Ishikawa (cell line): ENCODE results near the gene TMEM63A.

Source experiments
- CEBPB ChIP-seq: IDR thresholded peaks from 2 replicates; pipeline ENCODE4 v1.6.1; 2012
- CREB1 ChIP-seq: IDR thresholded peaks from 2 replicates; pipeline ENCODE4 v1.6.1; 2012; ENCODE audit warnings: low read depth
- EGR1 ChIP-seq: IDR thresholded peaks from 2 replicates; pipeline ENCODE4 v1.6.1; 2012
- EP300 ChIP-seq: IDR thresholded peaks from 2 replicates; pipeline ENCODE4 v1.6.1; 2012; ENCODE audit warnings: borderline replicate concordance
- FOXM1 ChIP-seq: IDR thresholded peaks from 2 replicates; pipeline ENCODE4 v1.6.1; 2012; ENCODE audit warnings: low read depth, borderline replicate concordance
- NFIC ChIP-seq: IDR thresholded peaks from 2 replicates; pipeline ENCODE4 v1.6.1; 2012
- RAD21 ChIP-seq: IDR thresholded peaks from 2 replicates; pipeline ENCODE4 v1.6.1; 2012; ENCODE audit warnings: low read depth
- TAF1 ChIP-seq: IDR thresholded peaks from 2 replicates; pipeline ENCODE4 v1.6.1; 2012; ENCODE audit warnings: low read depth, mild to moderate bottlenecking
- TCF12 ChIP-seq: IDR thresholded peaks from 2 replicates; pipeline ENCODE4 v1.6.1; 2012; ENCODE audit warnings: low read depth
- TEAD4 ChIP-seq: IDR thresholded peaks from 2 replicates; pipeline ENCODE4 v1.6.1; 2012
- YY1 ChIP-seq: IDR thresholded peaks from 2 replicates; pipeline ENCODE4 v1.6.1; 2012; ENCODE audit warnings: low read depth
- ZBTB7A ChIP-seq: IDR thresholded peaks from 2 replicates; pipeline ENCODE4 v1.6.1; 2012; ENCODE audit warnings: low read depth
- TF ChIP-seq, protein P1 (sequence below): IDR thresholded peaks from 2 replicates; pipeline ENCODE4 v1.6.1; 2012
- TF ChIP-seq, protein P2 (sequence below): IDR thresholded peaks from 2 replicates; pipeline ENCODE4 v1.6.1; 2012
- TF ChIP-seq, protein P3 (sequence below): IDR thresholded peaks from 2 replicates; pipeline ENCODE4 v1.6.1; 2012; ENCODE audit warnings: low read depth, mild to moderate bottlenecking

The TMEM63A gene

DNA sequence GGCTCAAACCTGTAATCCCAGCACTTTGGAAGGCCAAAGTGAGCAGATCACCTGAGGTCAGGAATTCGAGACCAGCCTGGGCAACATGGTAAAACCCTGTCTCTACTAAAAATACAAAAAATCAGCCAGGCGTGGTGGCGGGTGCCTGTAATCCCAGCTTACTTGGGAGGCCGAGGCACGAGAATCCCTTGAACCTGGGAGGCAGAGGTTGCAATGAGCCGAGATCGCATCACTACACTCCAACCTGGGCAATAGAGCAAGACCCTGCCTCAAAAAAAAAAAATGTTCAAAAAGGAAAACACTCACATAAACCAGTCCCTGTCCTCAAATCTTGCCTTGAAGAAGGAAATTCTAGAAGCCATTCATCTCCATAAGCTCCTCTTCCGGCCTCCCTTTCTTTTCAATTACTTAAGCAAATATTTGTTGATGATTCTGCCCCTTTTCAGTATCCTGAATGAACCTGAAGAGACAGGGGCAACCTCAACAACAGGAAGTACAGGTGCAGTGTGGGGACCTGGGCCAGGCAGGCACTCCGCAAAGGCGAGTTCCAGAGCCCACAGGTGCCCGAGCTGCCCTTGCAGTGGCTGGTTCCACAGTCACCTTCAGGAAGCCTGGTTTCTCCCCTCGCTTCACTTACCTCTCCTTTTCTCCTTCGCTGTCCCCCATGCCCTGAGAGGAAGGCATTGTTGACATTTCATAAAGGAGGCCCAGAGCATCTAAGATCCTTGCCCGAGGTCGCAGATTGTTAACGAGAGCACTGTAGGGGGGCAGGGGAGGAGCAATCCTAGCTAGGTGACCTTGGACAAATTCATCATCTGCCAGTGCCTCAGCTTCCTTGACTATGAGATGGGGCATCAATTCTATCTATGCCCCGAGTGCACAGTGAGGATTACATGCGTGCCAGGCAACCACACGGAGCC, 15.7 kb upstream of the TMEM63A start:
- no peak for TF ChIP-seq FOXM1
- TF ChIP-seq ZBTB7A: no peak
- no peak for TF ChIP-seq TEAD4
- TF ChIP-seq, protein P1, sequence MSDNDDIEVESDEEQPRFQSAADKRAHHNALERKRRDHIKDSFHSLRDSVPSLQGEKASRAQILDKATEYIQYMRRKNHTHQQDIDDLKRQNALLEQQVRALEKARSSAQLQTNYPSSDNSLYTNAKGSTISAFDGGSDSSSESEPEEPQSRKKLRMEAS: no peak

DNA sequence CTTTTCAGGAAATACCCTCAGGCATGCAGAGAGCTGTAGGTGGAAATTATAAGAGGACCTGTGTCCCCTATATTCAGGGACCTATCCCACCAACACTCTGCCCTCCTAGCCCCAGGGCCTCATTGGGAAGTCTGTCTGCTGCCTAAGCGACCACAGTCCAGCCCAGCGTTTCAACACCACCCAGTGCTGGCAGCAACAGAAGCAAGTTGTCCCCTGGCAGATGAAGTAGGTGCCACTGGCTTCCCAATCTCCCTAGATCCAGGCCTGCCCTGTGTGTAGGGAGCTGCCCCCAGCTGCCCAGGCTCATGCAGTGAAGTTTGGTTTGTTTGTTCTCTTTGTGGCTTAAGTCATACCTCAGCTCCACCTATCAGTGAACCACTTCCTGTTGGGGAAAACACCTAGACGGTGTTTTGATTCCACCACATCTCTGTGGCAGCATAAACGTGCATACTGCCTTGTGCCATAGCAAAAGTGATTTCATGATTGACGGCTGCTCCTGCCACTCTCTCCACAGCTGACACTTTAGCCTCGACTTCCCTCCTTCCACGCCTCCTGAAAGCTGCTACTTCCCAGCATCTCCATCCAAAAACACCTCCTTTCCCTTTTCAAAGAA, 14.9 kb upstream of the TMEM63A start:
- no peak for TF ChIP-seq EP300
- TF ChIP-seq CREB1: no peak
- TF ChIP-seq CEBPB: no peak
- no peak for TF ChIP-seq NFIC
- no peak for TF ChIP-seq TCF12
- TF ChIP-seq, protein P1: no peak
- no peak for TF ChIP-seq ZBTB7A
- no peak for TF ChIP-seq FOXM1

DNA sequence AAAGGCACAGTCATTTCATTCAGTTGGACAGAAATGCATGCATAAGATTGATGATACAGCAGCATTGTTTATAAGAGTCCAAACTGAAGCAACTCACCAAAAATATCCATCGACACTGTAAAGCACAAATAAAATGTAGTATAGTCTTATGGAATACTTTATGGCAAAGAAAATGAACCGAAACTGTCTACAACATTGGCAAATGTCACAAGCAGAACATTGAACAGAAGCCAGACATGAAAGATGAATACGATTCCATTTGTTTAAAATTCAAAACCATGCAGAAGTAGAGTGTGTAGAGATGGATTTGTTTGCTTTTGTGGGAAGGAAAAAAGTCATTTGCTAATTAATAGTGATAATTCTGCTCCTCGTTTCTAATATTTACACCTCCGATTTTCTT, 14.3 kb upstream of the TMEM63A start:
- TF ChIP-seq, protein P2, sequence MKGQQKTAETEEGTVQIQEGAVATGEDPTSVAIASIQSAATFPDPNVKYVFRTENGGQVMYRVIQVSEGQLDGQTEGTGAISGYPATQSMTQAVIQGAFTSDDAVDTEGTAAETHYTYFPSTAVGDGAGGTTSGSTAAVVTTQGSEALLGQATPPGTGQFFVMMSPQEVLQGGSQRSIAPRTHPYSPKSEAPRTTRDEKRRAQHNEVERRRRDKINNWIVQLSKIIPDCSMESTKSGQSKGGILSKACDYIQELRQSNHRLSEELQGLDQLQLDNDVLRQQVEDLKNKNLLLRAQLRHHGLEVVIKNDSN: no peak
- TF ChIP-seq FOXM1: no peak
- no peak for TF ChIP-seq CEBPB
- no peak for TF ChIP-seq YY1
- TF ChIP-seq TEAD4: no peak
- TF ChIP-seq, protein P1: no peak
- TF ChIP-seq RAD21: no peak
- no peak for TF ChIP-seq CREB1
- no peak for TF ChIP-seq EGR1
- no peak for TF ChIP-seq ZBTB7A
- TF ChIP-seq, protein P3, sequence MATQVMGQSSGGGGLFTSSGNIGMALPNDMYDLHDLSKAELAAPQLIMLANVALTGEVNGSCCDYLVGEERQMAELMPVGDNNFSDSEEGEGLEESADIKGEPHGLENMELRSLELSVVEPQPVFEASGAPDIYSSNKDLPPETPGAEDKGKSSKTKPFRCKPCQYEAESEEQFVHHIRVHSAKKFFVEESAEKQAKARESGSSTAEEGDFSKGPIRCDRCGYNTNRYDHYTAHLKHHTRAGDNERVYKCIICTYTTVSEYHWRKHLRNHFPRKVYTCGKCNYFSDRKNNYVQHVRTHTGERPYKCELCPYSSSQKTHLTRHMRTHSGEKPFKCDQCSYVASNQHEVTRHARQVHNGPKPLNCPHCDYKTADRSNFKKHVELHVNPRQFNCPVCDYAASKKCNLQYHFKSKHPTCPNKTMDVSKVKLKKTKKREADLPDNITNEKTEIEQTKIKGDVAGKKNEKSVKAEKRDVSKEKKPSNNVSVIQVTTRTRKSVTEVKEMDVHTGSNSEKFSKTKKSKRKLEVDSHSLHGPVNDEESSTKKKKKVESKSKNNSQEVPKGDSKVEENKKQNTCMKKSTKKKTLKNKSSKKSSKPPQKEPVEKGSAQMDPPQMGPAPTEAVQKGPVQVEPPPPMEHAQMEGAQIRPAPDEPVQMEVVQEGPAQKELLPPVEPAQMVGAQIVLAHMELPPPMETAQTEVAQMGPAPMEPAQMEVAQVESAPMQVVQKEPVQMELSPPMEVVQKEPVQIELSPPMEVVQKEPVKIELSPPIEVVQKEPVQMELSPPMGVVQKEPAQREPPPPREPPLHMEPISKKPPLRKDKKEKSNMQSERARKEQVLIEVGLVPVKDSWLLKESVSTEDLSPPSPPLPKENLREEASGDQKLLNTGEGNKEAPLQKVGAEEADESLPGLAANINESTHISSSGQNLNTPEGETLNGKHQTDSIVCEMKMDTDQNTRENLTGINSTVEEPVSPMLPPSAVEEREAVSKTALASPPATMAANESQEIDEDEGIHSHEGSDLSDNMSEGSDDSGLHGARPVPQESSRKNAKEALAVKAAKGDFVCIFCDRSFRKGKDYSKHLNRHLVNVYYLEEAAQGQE: no peak
- no peak for TF ChIP-seq TAF1
- no peak for TF ChIP-seq NFIC
- no peak for TF ChIP-seq EP300

- TF ChIP-seq, protein P1: no peak
- TF ChIP-seq EGR1 (no peak), FOXM1 (no peak), TAF1 (no peak), EP300 (no peak), TCF12 (no peak), CREB1 (no peak)
- TF ChIP-seq, protein P3: no peak
- TF ChIP-seq, protein P2: no peak
Observed at GRCh38 chr1:225892307-225892706, 10.1 kb upstream of the TMEM63A start.

DNA sequence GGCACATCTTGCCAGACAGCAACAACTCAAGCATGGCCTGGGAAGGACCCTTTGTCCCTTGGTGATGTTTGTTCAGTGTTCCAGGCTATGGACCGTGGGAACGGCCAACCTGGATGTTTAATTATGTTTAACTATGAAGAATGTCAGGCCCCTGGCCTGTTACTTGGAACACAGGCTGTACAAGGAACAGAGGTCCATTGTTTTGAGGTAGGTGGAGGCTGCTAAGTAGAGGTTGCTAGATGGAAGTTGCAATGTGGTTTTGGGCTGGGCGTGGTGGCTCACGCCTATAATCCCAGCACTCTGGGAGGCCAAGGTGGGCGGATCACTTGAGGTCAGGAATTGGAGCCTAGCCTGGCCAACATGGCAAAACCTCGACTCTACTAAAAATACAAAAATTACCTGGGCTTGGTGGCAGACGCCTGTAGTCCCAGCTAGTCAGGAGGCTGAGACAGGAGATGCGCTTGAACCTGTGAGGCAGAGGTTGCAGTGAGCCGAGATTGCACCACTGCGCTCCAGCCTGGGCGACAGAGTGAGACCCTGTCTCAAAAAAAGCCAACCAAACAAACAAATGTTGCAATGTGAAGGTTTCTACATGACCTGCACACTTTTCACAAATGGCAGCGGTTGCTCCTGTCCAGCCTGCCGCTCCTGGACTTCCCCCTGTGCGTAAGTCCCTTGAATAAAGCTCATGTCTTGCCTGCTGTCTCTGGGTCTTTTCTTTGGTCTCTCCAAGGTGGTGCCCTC, 9.2 kb upstream of the TMEM63A start:
- TF ChIP-seq, protein P3: no peak
- peak; percentile 54; the same call in 1 of the 2 replicates for TF ChIP-seq EP300
- TF ChIP-seq EGR1: no peak
- TF ChIP-seq TAF1: no peak
- peak; percentile 1; the same call in 1 of the 2 replicates for TF ChIP-seq RAD21
